DOHH2 (cell line): Measurements from ENCODE around the gene LILRA6.

Experiments used
- H3F3A ChIP-seq: fragments of 200-600 bp; sonication (generic), shearing (Covaris generic); 2 replicates; pipeline ENCODE4 v1.6.0; 2016; ENCODE audit warnings: antibody characterized with exemption, mild to moderate bottlenecking; ENCODE audit not compliant: control insufficient read depth, insufficient read depth
- H3K27ac ChIP-seq: fragments of 200-600 bp; sonication (generic); 2 replicates; pipeline ENCODE4 v1.5.1; 2014; ENCODE audit warnings: low read depth, mild to moderate bottlenecking, low read length, moderate library complexity
- H3K27me3 ChIP-seq: fragments of 200-600 bp; sonication (generic); 2 replicates; pipeline ENCODE4 v1.6.1; 2014; ENCODE audit warnings: mild to moderate bottlenecking, low read length, mixed read lengths; ENCODE audit not compliant: control insufficient read depth
- H3K36me3 ChIP-seq: fragments of 200-600 bp; sonication (generic); 2 replicates; pipeline ENCODE4 v1.6.1; 2014; ENCODE audit warnings: mild to moderate bottlenecking, low read length, moderate library complexity, mixed read lengths; ENCODE audit not compliant: control insufficient read depth
- H3K4me1 ChIP-seq: fragments of 200-600 bp; sonication (generic); 2 replicates; pipeline ENCODE4 v1.6.1; 2014; ENCODE audit warnings: mild to moderate bottlenecking, low read length, mixed read lengths; ENCODE audit not compliant: control insufficient read depth
- H3K4me2 ChIP-seq: fragments of 200-600 bp; sonication (generic); 2 replicates; pipeline ENCODE4 v1.6.0; 2014; ENCODE audit warnings: mild to moderate bottlenecking, low read length, moderate library complexity
- H3K4me3 ChIP-seq: fragments of 200-600 bp; sonication (generic); 2 replicates; pipeline ENCODE4 v1.5.1; 2014; ENCODE audit warnings: mild to moderate bottlenecking, low read length, mixed read lengths
- H3K79me2 ChIP-seq: fragments of 200-600 bp; sonication (generic); 2 replicates; pipeline ENCODE4 v1.6.1; 2014; ENCODE audit warnings: mild to moderate bottlenecking, low read length, mixed read lengths; ENCODE audit not compliant: control insufficient read depth
- H3K9me2 ChIP-seq: fragments of 200-600 bp; sonication (generic); replicated peaks from 2 replicates; pipeline ENCODE4 v1.6.1; 2014; ENCODE audit warnings: mild to moderate bottlenecking, low read length, mixed read lengths; ENCODE audit not compliant: control insufficient read depth
- H3K9me3 ChIP-seq: fragments of 200-600 bp; sonication (generic); 2 replicates; pipeline ENCODE4 v1.6.1; 2014; ENCODE audit warnings: antibody characterized with exemption, low read length, mixed read lengths; ENCODE audit not compliant: control insufficient read depth, insufficient read depth
- H4K20me1 ChIP-seq: fragments of 200-600 bp; sonication (generic); 2 replicates; pipeline ENCODE4 v1.6.0; 2014; ENCODE audit warnings: low read depth, mild to moderate bottlenecking, antibody characterized with exemption, low read length, moderate library complexity; ENCODE audit not compliant: control insufficient read depth, insufficient read depth
- CTCF ChIP-seq: fragments of 200-600 bp; sonication (generic); IDR thresholded peaks from one replicate; pipeline ENCODE4 v1.5.1; 2014; ENCODE audit warnings: antibody characterized with exemption, mild to moderate bottlenecking, low read depth, low read length; ENCODE audit not compliant: poor library complexity, severe bottlenecking
- EZH2phosphoT487 ChIP-seq: fragments of 200-600 bp; sonication (generic); IDR thresholded peaks from 2 replicates; pipeline ENCODE4 v1.6.1; 2017; ENCODE audit warnings: borderline replicate concordance, mild to moderate bottlenecking, antibody characterized with exemption, low read length, moderate library complexity, mixed read lengths

The LILRA6 gene

GRCh38 chr19:54268936-54269335, 26.3 kb upstream of the LILRA6 start:
- H3K4me1 ChIP-seq = no peaks in the 10 kb centered on the region
- H3K9me2 ChIP-seq = no peaks in the 10 kb centered on the region
- H3K4me2 ChIP-seq = no peak overlapping the region
- H3F3A ChIP-seq = no peaks in the 10 kb centered on the region
- H3K9me3 ChIP-seq = no peaks in the 10 kb centered on the region
- no peaks in the 10 kb centered on the region for H3K79me2 ChIP-seq
- H3K27me3 ChIP-seq = peaks cover 34% of the 10 kb centered on the region
- H3K4me3 ChIP-seq = no peak overlapping the region
- H3K27ac ChIP-seq = no peak overlapping the region
- no peaks in the 10 kb centered on the region for H3K36me3 ChIP-seq
- TF ChIP-seq EZH2phosphoT487 = no peak
- no peak for TF ChIP-seq CTCF
- no peaks in the 10 kb centered on the region for H4K20me1 ChIP-seq

GRCh38 chr19:54266133-54266532, 23.5 kb upstream of the LILRA6 start:
- no peak for TF ChIP-seq EZH2phosphoT487
- TF ChIP-seq CTCF = peak; percentile 84
- Histone ChIP-seq H3K4me1 (no peaks in the 10 kb centered on the region), H3K27me3 (peaks cover 30% of the 10 kb centered on the region), H3K79me2 (no peaks in the 10 kb centered on the region), H3K9me2 (no peaks in the 10 kb centered on the region), H3K4me2 (no peak overlapping the region), H3K36me3 (no peaks in the 10 kb centered on the region), H3K27ac (no peak overlapping the region), H3F3A (no peaks in the 10 kb centered on the region), H3K4me3 (no peak overlapping the region), H4K20me1 (no peaks in the 10 kb centered on the region), H3K9me3 (no peaks in the 10 kb centered on the region)

- no peaks in the 10 kb centered on the region for H3F3A ChIP-seq
- no peaks in the 10 kb centered on the region for H3K36me3 ChIP-seq
- H3K9me2 ChIP-seq = no peaks in the 10 kb centered on the region
- no peaks in the 10 kb centered on the region for H3K9me3 ChIP-seq
- H3K27ac ChIP-seq = no peak overlapping the region
- peaks cover 10% of the 10 kb centered on the region; the same call in 1 of the 2 replicates for H3K27me3 ChIP-seq
- H3K79me2 ChIP-seq = no peaks in the 10 kb centered on the region
- no peaks in the 10 kb centered on the region for H3K4me1 ChIP-seq
- no peak overlapping the region for H3K4me2 ChIP-seq
- TF ChIP-seq EZH2phosphoT487 (no peak), CTCF (no peak)
- no peaks in the 10 kb centered on the region for H4K20me1 ChIP-seq
- no peak overlapping the region for H3K4me3 ChIP-seq
Measured at GRCh38 chr19:54262470-54262869, 19.9 kb upstream of the LILRA6 start.

GRCh38 chr19:54262066-54262465, 19.5 kb upstream of the LILRA6 start:
- Histone ChIP-seq H3K27me3 (peaks cover 12% of the 10 kb centered on the region), H3K36me3 (no peaks in the 10 kb centered on the region), H4K20me1 (no peaks in the 10 kb centered on the region), H3F3A (no peaks in the 10 kb centered on the region), H3K4me1 (no peaks in the 10 kb centered on the region), H3K9me3 (no peaks in the 10 kb centered on the region), H3K9me2 (no peaks in the 10 kb centered on the region), H3K4me3 (no peak overlapping the region), H3K79me2 (no peaks in the 10 kb centered on the region), H3K27ac (no peak overlapping the region), H3K4me2 (no peak overlapping the region)
- TF ChIP-seq EZH2phosphoT487 (no peak), CTCF (no peak)
